Measurements from ENCODE around the gene LZTS2.
"Not testable (repeated sequence)": the region's sequence is repeated elsewhere in the genome, so short reads cannot be mapped to it uniquely, and the experiment has no call there.

LZTS2 gene

GRCh38 chr10:101022967-101023705 lies 23.5 kb downstream of the LZTS2 start:
- in situ Hi-C loops (cut with HindIII; ENCODE audit: low pct_ligation_motif_present, low pct_unique_long_range_greater_than_20kb, low sequenced_read_pairs), result no loop called here
- no peak for DNase-seq

GRCh38 chr10:101027106-101027720 lies 27.6 kb downstream of the LZTS2 start:
- in situ Hi-C loops (cut with HindIII; ENCODE audit: low pct_ligation_motif_present, low pct_unique_long_range_greater_than_20kb, low sequenced_read_pairs), result no loop called here
- no peak for DNase-seq

DNA sequence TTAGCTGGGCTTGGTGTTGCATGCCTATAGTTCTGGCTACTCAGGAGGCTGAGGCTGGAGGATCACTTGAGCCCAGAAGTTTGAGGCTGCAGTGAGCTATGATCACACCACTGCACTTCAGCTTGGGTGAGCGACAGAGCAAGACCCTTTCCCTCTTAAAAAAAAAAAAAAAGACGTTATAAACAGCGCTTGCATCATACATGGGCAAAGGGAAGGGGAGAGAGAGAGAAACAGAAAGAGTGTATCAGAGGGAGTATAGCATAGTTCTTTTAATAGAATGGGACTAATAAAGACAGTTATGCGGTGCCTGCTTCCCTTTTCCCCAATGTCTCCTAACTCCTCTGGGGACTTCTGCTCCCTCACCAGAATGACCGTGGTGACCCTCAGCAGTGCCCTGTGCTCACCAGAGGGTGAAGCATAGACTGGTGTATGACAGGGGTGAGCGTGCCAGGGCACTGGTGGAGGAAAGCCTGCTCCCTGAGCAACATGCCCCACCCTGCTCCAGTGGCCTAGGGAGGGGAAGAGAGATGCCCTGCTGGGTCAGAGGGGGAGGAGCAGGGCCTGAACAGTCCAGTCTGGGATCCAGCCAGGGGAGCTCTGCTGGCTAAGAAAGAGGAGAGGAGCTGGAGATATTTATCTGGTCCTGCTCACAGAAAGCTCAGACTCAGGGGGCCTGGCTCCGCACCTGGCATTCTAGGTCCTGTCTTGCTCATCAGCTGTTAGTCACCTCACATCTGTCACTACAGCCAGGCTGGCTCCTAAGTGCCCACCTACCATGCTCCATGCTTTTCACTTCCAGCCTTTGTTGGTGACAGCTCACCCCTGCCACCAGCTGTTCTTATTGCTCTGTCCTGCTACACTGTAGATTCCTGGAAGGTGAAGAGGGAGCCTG lies 29.1 kb downstream of the LZTS2 start:
- DNase-seq, result peak; percentile 69
- in situ Hi-C loops (cut with HindIII; ENCODE audit: low pct_ligation_motif_present, low pct_unique_long_range_greater_than_20kb, low sequenced_read_pairs), result no loop called here

DNA sequence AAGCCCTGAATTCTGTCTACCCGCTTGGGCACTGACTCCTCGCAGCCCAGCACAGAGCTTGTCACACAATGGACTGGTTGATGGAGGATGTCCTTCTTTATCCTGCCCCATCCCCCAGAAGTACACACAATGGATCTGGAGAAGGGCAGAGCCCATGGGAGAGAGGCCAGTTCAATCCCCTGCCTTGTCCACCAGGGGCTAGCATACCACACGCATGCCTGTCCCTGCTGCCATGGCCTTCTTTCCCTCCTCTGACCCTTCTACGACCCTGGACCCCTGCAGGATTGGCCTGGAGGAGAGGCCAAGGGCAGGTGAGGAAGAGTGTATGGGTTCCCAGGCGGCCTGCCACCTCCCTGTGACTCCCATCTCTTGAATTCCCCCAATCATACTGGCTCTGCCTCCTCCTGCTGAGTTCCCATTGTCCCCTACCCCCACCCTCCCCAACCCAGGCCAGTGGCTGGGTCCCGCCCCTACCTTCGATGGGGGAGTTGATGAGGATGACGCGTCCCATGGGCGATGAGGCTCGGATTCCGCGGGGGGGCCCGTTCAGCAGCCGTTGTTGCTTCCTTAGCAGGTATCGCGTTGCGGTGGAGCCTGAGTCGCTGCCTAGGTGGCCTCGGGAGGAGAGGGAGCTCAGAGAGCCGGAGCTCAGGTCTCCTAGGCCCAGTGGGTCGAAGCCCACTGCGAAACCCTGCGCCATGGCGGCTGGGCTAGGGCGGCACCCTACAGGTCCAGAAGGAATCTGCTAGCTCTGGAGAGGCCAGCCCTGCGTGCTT lies 30.1 kb downstream of the LZTS2 start:
- in situ Hi-C loops (cut with HindIII; ENCODE audit: low pct_ligation_motif_present, low pct_unique_long_range_greater_than_20kb, low sequenced_read_pairs), result no loop called here
- DNase-seq, result no peak

GRCh38 chr10:101030496-101031127 lies 31.0 kb downstream of the LZTS2 start:
- in situ Hi-C loops (cut with HindIII; ENCODE audit: low pct_ligation_motif_present, low pct_unique_long_range_greater_than_20kb, low sequenced_read_pairs), result no loop called here
- DNase-seq, result no peak

DNA sequence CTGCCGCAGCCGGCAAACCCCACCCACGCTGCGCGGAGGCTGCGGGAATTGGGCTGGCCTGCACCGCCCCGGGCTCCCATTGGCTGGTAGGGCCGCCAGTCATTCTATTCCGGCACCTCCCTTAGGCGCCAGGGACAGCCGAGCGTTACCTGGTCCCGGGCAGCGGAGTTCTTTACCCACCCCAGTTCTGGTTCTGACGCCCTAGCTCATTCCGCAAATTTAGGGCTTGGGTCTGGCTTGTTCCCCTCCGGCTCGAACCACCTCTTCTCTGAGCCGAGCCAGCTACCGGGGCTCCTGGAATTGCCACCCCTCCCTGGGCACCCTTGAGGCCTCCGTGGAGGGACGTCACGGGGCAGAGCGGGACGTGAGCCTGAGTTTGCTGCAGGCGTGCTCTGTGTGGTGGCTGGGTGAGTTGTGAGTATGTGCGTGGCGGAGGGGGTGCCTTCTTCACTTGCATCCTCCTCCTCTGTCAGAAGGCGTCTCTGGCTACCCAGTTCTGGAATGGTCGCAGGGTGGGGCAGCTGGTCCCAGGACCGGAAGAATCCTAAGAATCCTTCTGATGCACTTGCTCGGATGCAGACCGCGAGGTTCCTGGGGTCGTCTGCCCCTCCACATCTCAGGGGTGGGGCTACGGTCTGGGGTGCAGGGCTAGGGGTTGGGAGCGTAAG lies 31.7 kb downstream of the LZTS2 start, which contains the start of the genes PDZD7 and SFXN3:
Gene PDZD7 (minus strand): TSS at position 2 of the 668 bp plus-strand sequence. CDS start 910 bp downstream, outside the sequence.
Gene SFXN3 (plus strand): TSS at position 107 of the 668 bp plus-strand sequence. CDS start 3,461 bp downstream, outside the sequence.
- peak; percentile 94 for DNase-seq
- in situ Hi-C loops (cut with HindIII; ENCODE audit: low pct_ligation_motif_present, low pct_unique_long_range_greater_than_20kb, low sequenced_read_pairs), result no loop called here

DNA sequence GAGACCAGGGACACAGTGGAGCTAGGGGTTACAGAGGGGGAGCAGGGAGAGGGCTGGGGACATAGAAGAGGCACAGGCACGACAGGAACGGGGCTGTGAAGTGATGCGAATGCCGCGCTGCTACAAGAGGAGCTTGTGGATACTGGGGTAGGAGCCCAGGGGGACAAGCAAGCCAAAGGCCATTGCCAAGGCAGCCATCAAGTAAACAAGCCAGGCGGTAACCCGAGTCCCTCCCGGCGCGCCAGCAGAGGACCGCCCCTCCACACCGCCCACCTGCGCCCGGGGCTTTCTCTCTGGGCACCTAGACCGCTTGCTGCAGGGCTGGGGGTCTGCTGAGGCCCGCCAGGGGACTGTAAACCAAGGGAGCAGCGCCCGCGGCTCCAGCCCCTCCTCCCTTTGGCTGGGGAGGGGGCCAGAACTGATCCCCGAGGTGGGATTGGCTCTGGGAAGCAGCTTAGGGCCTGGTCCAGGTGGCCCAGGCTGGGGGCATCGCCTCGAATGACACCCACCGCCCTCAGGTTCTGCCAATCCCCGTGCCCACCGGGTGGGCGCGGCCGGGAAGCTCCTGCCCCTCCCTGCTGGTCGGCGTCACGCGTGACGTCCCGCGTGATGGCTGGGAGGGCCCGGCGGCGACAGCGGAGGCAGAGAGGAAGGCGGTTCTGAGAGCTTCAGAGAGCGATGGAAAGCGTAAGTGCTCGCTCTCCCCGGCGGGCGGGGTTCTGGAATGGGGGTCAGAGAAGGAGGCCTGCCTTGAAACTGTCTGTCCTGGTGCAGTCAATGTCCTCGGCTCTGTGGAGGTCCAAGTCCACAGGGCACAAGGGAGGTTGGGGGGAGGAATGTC lies 32.4 kb downstream of the LZTS2 start:
- peak; percentile 79 for DNase-seq
- in situ Hi-C loops (cut with HindIII; ENCODE audit: low pct_ligation_motif_present, low pct_unique_long_range_greater_than_20kb, low sequenced_read_pairs), result no loop called here

- DNase-seq, result peak; percentile 93
- in situ Hi-C loops (cut with HindIII; ENCODE audit: low pct_ligation_motif_present, low pct_unique_long_range_greater_than_20kb, low sequenced_read_pairs), result no loop called here
Measured at GRCh38 chr10:101032637-101033224, 33.1 kb downstream of the LZTS2 start.

DNA sequence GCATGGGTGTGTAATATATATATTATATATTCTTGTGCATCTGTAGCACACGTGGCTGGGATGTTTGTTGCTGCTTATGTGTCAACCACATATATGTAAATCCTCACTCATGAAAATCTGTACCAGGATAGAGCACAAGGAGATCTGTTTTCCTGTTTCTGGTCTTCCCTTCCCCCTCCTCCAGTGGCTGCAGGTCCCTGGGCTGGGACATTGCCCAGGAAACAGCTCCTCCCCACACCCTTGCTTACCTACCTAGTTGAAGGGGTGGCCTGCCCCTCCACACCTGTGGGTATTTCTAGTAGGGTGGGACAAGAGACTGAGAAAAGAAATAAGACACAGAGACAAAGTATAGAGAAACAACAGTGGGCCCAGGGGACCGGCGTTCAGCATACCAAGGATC lies 33.7 kb downstream of the LZTS2 start:
- in situ Hi-C loops (cut with HindIII; ENCODE audit: low pct_ligation_motif_present, low pct_unique_long_range_greater_than_20kb, low sequenced_read_pairs), result no loop called here
- DNase-seq, result no peak

GRCh38 chr10:101034404-101034803 lies 34.8 kb downstream of the LZTS2 start:
- DNase-seq; in situ Hi-C loops (cut with HindIII; ENCODE audit: low pct_ligation_motif_present, low pct_unique_long_range_greater_than_20kb, low sequenced_read_pairs): not testable (repeated sequence)

GRCh38 chr10:101035314-101035713 lies 35.7 kb downstream of the LZTS2 start:
- in situ Hi-C loops (cut with HindIII; ENCODE audit: low pct_ligation_motif_present, low pct_unique_long_range_greater_than_20kb, low sequenced_read_pairs), result no loop called here
- DNase-seq, result no peak

DNA sequence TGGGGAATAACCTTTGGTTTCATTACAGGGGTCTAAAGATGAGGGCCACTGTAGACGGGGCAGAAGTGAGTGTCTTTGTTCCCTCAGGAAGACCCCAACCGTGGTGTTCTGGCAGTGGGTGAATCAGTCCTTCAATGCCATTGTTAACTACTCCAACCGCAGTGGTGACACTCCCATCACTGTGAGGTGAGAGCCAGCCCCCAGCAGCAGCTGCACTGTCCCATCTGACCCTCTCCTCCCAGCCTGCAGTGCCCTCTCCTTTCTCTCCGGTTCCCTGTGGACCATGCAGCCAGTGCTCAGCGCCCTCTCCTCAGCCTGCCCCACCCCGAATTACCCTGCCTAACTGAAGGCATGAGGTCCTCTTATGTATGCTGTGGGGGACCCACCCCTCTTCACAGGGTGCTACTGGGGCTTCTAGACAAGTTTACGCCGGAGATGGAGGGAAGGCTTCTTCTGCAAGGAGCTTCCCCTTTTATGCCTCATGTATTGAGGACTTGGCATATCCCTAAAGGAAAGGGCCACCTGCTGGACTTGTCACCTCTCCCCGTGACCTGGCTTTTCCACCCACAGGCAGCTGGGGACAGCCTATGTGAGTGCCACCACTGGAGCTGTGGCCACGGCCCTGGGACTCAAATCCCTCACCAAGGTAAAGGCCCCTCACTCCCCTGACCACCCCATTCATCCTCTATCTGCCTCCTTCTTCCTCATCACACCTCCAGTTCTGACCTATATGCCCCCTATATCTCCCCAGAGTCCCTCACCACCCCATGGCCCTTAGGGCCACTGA lies 36.5 kb downstream of the LZTS2 start:
- DNase-seq, result no peak
- in situ Hi-C loops (cut with HindIII; ENCODE audit: low pct_ligation_motif_present, low pct_unique_long_range_greater_than_20kb, low sequenced_read_pairs), result no loop called here

DNA sequence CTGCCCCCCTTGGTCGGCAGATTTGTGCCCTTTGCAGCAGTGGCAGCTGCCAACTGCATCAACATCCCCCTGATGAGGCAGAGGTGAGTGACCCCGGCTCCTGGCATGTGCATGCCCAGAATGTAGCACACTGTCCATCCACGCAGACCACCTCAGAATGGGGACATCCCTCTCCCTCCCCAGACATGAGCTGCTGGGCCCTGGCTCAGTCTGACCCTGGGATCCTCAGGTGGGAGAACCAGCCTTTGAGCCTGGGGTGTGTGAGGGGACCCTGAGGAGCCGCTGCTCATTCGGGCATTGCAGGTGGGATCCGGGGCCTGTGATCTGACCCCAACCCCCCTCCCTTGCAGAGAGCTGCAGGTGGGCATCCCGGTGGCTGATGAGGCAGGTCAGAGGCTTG lies 37.1 kb downstream of the LZTS2 start:
- in situ Hi-C loops (cut with HindIII; ENCODE audit: low pct_ligation_motif_present, low pct_unique_long_range_greater_than_20kb, low sequenced_read_pairs), result no loop called here
- DNase-seq, result no peak

GRCh38 chr10:101038484-101038883 lies 38.9 kb downstream of the LZTS2 start:
- DNase-seq, result no peak
- in situ Hi-C loops (cut with HindIII; ENCODE audit: low pct_ligation_motif_present, low pct_unique_long_range_greater_than_20kb, low sequenced_read_pairs), result no loop called here

- DNase-seq, result no peak
- in situ Hi-C loops (cut with HindIII; ENCODE audit: low pct_ligation_motif_present, low pct_unique_long_range_greater_than_20kb, low sequenced_read_pairs), result no loop called here
Measured at GRCh38 chr10:101040061-101040460, 40.5 kb downstream of the LZTS2 start.

GRCh38 chr10:101040851-101041250 lies 41.2 kb downstream of the LZTS2 start:
- DNase-seq, result no peak
- in situ Hi-C loops (cut with HindIII; ENCODE audit: low pct_ligation_motif_present, low pct_unique_long_range_greater_than_20kb, low sequenced_read_pairs), result no loop called here

Data from ACHN (cell line).